RWPE2 (cell line): ENCODE measurements around the gene TSHZ2.

ENCODE experiments used
- ATAC-seq: fragments of 200-7000 bp; cut with Tn5 transposase; 3 replicates; pipeline ENCODE4 v1.9.1; 2021; ENCODE audit warnings: low read depth
- DNase-seq: peaks from one replicate; pipeline ENCODE4 v3.0.0-alpha.2; 2020; ENCODE audit warnings: low spot score
- H3K27ac ChIP-seq: fragments of 450-650 bp; 2 replicates; pipeline ENCODE4 v1.5.1; 2017; ENCODE audit warnings: mild to moderate bottlenecking; ENCODE audit not compliant: poor library complexity, severe bottlenecking
- H3K27me3 ChIP-seq: fragments of 250-450 bp; sonication (Bioruptor Pico); 2 replicates; pipeline ENCODE4 v1.5.1; 2021; ENCODE audit warnings: mild to moderate bottlenecking, moderate library complexity; ENCODE audit not compliant: insufficient read depth, poor library complexity, severe bottlenecking
- H3K36me3 ChIP-seq: fragments of 250-450 bp; sonication (Bioruptor Pico); 2 replicates; pipeline ENCODE4 v1.5.1; 2020; ENCODE audit warnings: low read depth, mild to moderate bottlenecking, moderate library complexity
- H3K4me1 ChIP-seq: fragments of 250-450 bp; sonication (Bioruptor Pico); 2 replicates; pipeline ENCODE4 v1.5.1; 2021; ENCODE audit warnings: mild to moderate bottlenecking, moderate library complexity; ENCODE audit not compliant: insufficient read depth, poor library complexity, severe bottlenecking
- H3K4me3 ChIP-seq: fragments of 250-450 bp; sonication (Bioruptor Pico); 2 replicates; pipeline ENCODE4 v1.5.1; 2021; ENCODE audit warnings: mild to moderate bottlenecking, moderate library complexity; ENCODE audit not compliant: severe bottlenecking
- H3K9me3 ChIP-seq: fragments of 250-450 bp; sonication (Bioruptor Pico); 2 replicates; pipeline ENCODE4 v1.5.1; 2021; ENCODE audit warnings: mild to moderate bottlenecking, moderate library complexity; ENCODE audit not compliant: severe bottlenecking
- TF ChIP-seq, protein P1 (sequence below): fragments of 450-650 bp; IDR thresholded peaks from one replicate; pipeline ENCODE4 v1.5.1; 2017; ENCODE audit warnings: mild to moderate bottlenecking, moderate library complexity; ENCODE audit not compliant: poor library complexity, severe bottlenecking

The TSHZ2 gene

DNA sequence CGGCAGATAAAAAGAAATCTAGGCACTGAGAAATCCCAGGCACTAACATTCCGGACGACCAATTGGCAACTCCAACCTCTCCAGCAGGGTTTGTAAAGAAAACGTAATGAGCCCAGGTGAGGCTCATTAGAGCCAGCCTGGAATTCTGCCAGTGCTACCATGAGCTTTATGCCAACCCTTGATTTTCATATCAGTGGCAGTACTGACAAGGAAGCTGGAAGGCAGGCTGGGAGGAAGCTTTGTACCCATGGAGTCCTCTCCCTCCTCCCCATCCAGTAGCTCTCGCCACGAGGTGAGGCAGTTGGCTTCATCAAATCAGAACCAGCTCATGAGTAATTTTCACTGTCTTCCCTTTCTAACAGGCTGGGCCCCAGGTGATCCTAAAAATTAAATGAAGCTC is 371.3 kb downstream of the TSHZ2 start:
- no peak for DNase-seq
- Histone ChIP-seq H3K27ac (no peak overlapping the region), H3K27me3 (no peaks in the 10 kb centered on the region), H3K4me3 (no peak overlapping the region), H3K9me3 (no peaks in the 10 kb centered on the region), H3K4me1 (no peaks in the 10 kb centered on the region), H3K36me3 (no peaks in the 10 kb centered on the region)
- TF ChIP-seq, protein P1, sequence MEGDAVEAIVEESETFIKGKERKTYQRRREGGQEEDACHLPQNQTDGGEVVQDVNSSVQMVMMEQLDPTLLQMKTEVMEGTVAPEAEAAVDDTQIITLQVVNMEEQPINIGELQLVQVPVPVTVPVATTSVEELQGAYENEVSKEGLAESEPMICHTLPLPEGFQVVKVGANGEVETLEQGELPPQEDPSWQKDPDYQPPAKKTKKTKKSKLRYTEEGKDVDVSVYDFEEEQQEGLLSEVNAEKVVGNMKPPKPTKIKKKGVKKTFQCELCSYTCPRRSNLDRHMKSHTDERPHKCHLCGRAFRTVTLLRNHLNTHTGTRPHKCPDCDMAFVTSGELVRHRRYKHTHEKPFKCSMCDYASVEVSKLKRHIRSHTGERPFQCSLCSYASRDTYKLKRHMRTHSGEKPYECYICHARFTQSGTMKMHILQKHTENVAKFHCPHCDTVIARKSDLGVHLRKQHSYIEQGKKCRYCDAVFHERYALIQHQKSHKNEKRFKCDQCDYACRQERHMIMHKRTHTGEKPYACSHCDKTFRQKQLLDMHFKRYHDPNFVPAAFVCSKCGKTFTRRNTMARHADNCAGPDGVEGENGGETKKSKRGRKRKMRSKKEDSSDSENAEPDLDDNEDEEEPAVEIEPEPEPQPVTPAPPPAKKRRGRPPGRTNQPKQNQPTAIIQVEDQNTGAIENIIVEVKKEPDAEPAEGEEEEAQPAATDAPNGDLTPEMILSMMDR, result no peak
- no peak for ATAC-seq

DNA sequence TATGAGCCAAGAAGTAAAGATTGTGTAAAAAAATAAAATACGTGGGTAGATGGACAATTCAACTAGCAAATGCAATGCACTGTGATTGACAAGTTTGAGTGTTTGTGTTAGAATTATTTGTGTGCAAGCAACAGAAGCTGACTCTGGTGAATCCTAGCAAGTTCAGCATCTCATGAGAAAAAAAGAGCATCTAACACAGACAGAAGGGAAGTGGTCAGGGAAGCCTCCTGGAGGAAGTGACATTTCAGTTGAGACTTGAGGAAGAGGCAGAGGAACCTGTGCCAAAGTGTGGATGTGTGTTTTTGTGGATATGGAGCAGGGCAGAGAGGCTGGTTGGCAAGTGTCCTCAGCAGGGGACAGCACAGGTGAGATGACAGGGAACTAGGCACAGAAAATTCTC is 372.7 kb downstream of the TSHZ2 start:
- TF ChIP-seq, protein P1, result no peak
- Histone ChIP-seq H3K4me3 (no peak overlapping the region), H3K4me1 (no peaks in the 10 kb centered on the region), H3K27me3 (no peaks in the 10 kb centered on the region), H3K27ac (no peak overlapping the region), H3K9me3 (no peaks in the 10 kb centered on the region), H3K36me3 (no peaks in the 10 kb centered on the region)
- DNase-seq, result no peak
- ATAC-seq, result no peak

DNA sequence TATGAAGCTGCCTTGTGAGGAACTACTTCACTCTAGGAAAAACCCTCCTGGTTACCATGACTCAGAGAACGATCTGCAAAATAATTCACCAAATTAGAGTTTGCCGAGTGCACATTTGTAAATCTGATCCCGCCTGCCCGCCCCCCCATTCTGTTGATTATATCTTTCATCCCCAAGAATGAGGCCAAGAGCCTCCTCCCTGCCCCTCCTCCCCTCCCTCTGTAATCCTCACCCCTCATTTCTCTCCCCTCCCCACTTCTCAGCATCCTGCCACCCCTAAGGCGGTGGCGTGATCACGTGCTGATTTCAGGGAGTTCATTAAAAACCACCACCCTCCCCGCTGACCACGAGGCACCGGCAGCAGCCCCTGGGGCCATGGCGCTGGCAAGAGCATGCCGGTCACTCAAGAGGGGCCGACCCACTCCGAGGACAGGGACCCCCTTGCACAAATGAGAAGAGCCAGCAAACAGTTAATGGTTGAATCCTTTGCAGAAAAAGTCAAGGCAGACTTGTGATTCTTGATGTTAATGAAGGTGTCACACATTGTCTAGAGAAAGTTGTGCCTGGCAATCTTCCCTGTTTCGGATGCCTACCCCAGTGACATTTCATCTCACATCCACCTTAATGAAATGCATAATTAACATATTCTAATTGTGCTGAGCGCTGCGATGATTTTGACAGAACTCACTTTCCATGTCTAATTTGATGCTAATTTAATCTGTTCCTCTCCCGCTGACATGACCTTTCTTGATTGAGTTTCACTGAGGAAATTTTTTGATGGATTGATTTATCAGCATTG is 373.6 kb downstream of the TSHZ2 start:
- Histone ChIP-seq H3K4me1 (no peaks in the 10 kb centered on the region), H3K27ac (no peak overlapping the region), H3K36me3 (no peaks in the 10 kb centered on the region), H3K27me3 (no peaks in the 10 kb centered on the region), H3K9me3 (no peaks in the 10 kb centered on the region), H3K4me3 (no peak overlapping the region)
- DNase-seq (no peak), ATAC-seq (no peak)
- TF ChIP-seq, protein P1, result no peak

DNA sequence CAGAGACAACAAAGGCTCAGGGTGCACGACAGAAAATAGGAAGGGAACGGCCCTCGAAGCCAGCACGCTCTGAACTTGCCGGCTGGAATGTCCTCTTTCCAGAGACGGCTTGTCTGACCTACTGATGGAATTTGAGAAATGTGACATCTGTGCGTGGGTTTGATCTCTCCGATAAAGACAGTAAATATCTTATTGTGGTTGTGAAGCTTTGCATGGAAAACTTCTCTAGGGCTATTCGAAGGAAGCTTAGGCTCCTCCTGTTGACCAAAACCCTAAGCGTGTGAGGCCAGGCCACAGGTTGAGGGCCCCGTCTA is 374.1 kb downstream of the TSHZ2 start:
- Histone ChIP-seq H3K27me3 (no peaks in the 10 kb centered on the region), H3K27ac (no peak overlapping the region), H3K4me3 (no peak overlapping the region), H3K4me1 (no peaks in the 10 kb centered on the region), H3K36me3 (no peaks in the 10 kb centered on the region), H3K9me3 (no peaks in the 10 kb centered on the region)
- no peak for DNase-seq
- no peak for ATAC-seq
- TF ChIP-seq, protein P1, result no peak

DNA sequence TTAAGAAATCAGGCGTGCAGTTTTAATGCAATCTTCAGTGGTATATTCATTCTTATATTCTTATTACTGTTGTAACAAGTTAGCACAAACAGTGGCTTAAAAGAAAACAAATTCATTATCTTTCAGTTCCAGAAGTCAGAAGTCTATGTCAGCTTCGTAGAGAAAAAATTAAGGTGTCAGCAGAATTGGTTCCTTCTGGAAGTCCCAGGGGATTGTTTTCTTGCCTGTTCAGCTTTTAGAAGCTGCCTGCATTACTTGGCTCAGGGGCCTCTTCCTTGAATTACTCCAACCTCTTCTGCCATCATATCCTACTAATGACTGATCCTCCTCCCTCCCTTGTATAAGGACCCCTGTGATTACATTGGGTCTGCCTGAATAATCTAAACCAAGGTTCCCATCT is 377.6 kb downstream of the TSHZ2 start:
- ATAC-seq (no peak), DNase-seq (no peak)
- no peaks in the 10 kb centered on the region for H3K27me3 ChIP-seq
- no peaks in the 10 kb centered on the region for H3K4me1 ChIP-seq
- TF ChIP-seq, protein P1, result no peak
- H3K4me3 ChIP-seq, result no peak overlapping the region
- no peak overlapping the region for H3K27ac ChIP-seq
- no peaks in the 10 kb centered on the region for H3K9me3 ChIP-seq
- H3K36me3 ChIP-seq, result no peaks in the 10 kb centered on the region
